ENCODE results near the gene TSC22D4. TPM values are rescaled to one million over a fixed set of nuclear protein-coding genes. Genes with fewer than 3 reads are reported as not detected.

TSC22D4 gene
- total and polyA plus RNA-seq, 2 experiments from 2014 or later, result 14.6 to 24.9 TPM

- Mint-ChIP-seq H3K4me1 (peaks cover 9% of the 10 kb centered on the region), H3K27me3 (ENCODE audit: insufficient read depth, low read depth, poor library complexity) (peaks cover 13% of the 10 kb centered on the region), H3K27ac (no peak overlapping the region), H3K9me3 (no peaks in the 10 kb centered on the region), H3K36me3 (ENCODE audit: low read depth) (no peaks in the 10 kb centered on the region), H3K4me3 (no peak overlapping the region)
- H3K27ac ChIP-seq (ENCODE audit: low read depth), result no peak overlapping the region
- H3K4me1 ChIP-seq (ENCODE audit: insufficient read depth), result peaks cover 10% of the 10 kb centered on the region
- no peaks in the 10 kb centered on the region for H3K79me2 ChIP-seq (replicated peaks; ENCODE audit: insufficient read depth)
- H2AFZ ChIP-seq, result no peak overlapping the region
- H3K9me2 ChIP-seq (ENCODE audit: insufficient read depth), result no peaks in the 10 kb centered on the region
- no peak for TF ChIP-seq EZH2phosphoT487 (IDR thresholded peaks at IDR 0.05; ENCODE audit: unreplicated experiment)
- TF ChIP-seq REST (IDR thresholded peaks at IDR 0.05; ENCODE audit: unreplicated experiment), result no peak
- TF ChIP-seq JUNB (IDR thresholded peaks at IDR 0.05; ENCODE audit: unreplicated experiment), result no peak
- no peak for TF ChIP-seq CTCF (conservative IDR thresholded peaks at IDR 0.05; ENCODE audit: low read depth in 2 of 2)
- TF ChIP-seq ZNF331 (CRISPR knock-in tag; IDR thresholded peaks at IDR 0.05; ENCODE audit: low read depth), result no peak
- no peak for TF ChIP-seq ETS1 (IDR thresholded peaks at IDR 0.05)
- no peak for TF ChIP-seq STAT1 (IDR thresholded peaks at IDR 0.05; ENCODE audit: unreplicated experiment)
- no peak for TF ChIP-seq NANOG (IDR thresholded peaks at IDR 0.05; ENCODE audit: borderline replicate concordance)
- TF ChIP-seq EZH2 (IDR thresholded peaks at IDR 0.05; ENCODE audit: low read depth, unreplicated experiment), result no peak
- TF ChIP-seq ZNF114 (CRISPR knock-in tag; IDR thresholded peaks at IDR 0.05), result no peak
- TF ChIP-seq POLR2AphosphoS5 (IDR thresholded peaks at IDR 0.05; ENCODE audit: low read depth), result no peak
- TF ChIP-seq ZNF462 (CRISPR knock-in tag; IDR thresholded peaks at IDR 0.05), result no peak
- no peak for TF ChIP-seq CREB1 (CRISPR knock-in tag; IDR thresholded peaks at IDR 0.05; ENCODE audit: low read depth)
- H3K36me3 ChIP-seq (ENCODE audit: insufficient read depth), result no peaks in the 10 kb centered on the region
- H3K27me3 ChIP-seq (ENCODE audit: insufficient read depth), result no peaks in the 10 kb centered on the region
- no peak overlapping the region for H3K4me3 ChIP-seq
- DNase-seq (ENCODE audit: low spot score) (no peak), ATAC-seq (no peak)
- peaks cover 3% of the 10 kb centered on the region; the same call in 1 of the 2 replicates for H3F3A ChIP-seq (replicated peaks; ENCODE audit: low read depth)
- no peaks in the 10 kb centered on the region for H4K20me1 ChIP-seq (replicated peaks; ENCODE audit: insufficient read depth)
- no peak overlapping the region for H3K4me2 ChIP-seq
Measured at GRCh38 chr7:100457033-100457432, 22.0 kb downstream of the TSC22D4 start.
